Ectodermal cell (in vitro differentiated cells): ENCODE data around the gene HIPK4.
"Not testable (repeated sequence)": the region's sequence is repeated elsewhere in the genome, so short reads cannot be mapped to it uniquely, and the experiment has no call there.

ENCODE experiments used
- H3K27ac ChIP-seq: 2 replicates; pipeline ENCODE4 v1.7.0; 2013; ENCODE audit warnings: mild to moderate bottlenecking, low read depth, low read length; ENCODE audit not compliant: insufficient read depth, poor library complexity, severe bottlenecking
- H3K27me3 ChIP-seq: 2 replicates; pipeline ENCODE4 v1.7.0; 2013; ENCODE audit warnings: mild to moderate bottlenecking, low read length; ENCODE audit not compliant: insufficient read depth, control insufficient read depth, poor library complexity, severe bottlenecking
- H3K36me3 ChIP-seq: one replicate; pipeline ENCODE4 v1.7.0; 2013; ENCODE audit warnings: low read length; ENCODE audit not compliant: control insufficient read depth, insufficient read depth
- H3K4me1 ChIP-seq: one replicate; pipeline ENCODE4 v1.7.0; 2013; ENCODE audit warnings: low read length; ENCODE audit not compliant: control insufficient read depth, insufficient read depth
- H3K4me3 ChIP-seq: 2 replicates; pipeline ENCODE4 v1.7.0; 2013; ENCODE audit warnings: low read depth, low read length, control low read depth; ENCODE audit not compliant: insufficient read depth
- H3K9me3 ChIP-seq: 2 replicates; pipeline ENCODE4 v1.7.0; 2013; ENCODE audit warnings: mild to moderate bottlenecking, low read length, moderate library complexity; ENCODE audit not compliant: control insufficient read depth
- WGBS, 2 experiments: methylation state at CpG; one replicate each; pipeline ENCODE4 v1.1.7; 2013; ENCODE audit warnings: missing lambda C conversion rate in 2 of 2; 5-methylcytosine and 5-hydroxymethylcytosine counted together

The HIPK4 gene

DNA sequence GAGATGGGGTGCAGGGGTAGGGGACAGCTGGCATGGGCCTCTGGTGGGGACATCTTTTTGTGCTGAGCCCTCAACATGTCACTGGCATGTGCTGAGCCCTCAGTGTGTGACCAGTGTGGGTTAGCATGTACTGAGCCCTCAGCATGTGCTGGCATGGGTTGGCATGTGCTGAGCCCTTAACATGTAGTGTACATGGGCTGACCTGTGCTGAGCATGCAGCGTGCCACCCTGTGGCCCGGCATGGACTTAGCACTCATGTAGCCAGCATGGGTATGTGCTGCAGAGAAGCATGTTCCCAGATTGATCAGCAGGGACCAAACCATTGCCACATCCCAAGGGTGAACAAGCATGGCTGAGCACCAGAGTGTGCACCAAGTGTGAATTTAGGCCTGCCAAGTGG is 11.5 kb downstream of the HIPK4 start:
- WGBS, 2 experiments = 94 to 97% methylated on average over 2 of the region's 2 CpGs
- Histone ChIP-seq H3K9me3 (no peaks in the 10 kb centered on the region), H3K27me3 (no peaks in the 10 kb centered on the region), H3K27ac (no peak overlapping the region), H3K36me3 (peaks cover 22% of the 10 kb centered on the region), H3K4me3 (no peak overlapping the region), H3K4me1 (no peaks in the 10 kb centered on the region)

DNA sequence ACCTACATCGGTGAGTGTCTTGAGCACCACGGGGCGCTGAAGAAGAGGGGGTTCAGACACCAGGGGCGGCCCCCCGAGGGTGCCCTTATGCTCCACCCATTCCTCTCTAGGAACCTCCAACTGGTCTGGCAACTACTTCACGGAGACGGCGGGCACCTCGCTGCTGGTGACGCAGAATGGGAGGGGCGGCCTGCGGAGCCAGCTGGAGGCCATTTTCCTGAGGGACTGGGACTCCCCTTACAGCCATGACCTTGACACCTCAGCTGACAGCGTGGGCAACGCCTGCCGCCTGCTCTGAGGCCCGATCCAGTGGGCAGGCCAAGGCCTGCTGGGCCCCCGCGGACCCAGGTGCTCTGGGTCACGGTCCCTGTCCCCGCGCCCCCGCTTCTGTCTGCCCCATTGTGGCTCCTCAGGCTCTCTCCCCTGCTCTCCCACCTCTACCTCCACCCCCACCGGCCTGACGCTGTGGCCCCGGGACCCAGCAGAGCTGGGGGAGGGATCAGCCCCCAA is 12.1 kb downstream of the HIPK4 start:
- Histone ChIP-seq H3K27me3 (no peaks in the 10 kb centered on the region), H3K9me3 (no peaks in the 10 kb centered on the region), H3K4me1 (no peaks in the 10 kb centered on the region), H3K36me3 (peaks cover 22% of the 10 kb centered on the region), H3K27ac (no peak overlapping the region), H3K4me3 (no peak overlapping the region)
- 89 to 92% methylated on average over 25 of the region's 25 CpGs for WGBS, 2 experiments

DNA sequence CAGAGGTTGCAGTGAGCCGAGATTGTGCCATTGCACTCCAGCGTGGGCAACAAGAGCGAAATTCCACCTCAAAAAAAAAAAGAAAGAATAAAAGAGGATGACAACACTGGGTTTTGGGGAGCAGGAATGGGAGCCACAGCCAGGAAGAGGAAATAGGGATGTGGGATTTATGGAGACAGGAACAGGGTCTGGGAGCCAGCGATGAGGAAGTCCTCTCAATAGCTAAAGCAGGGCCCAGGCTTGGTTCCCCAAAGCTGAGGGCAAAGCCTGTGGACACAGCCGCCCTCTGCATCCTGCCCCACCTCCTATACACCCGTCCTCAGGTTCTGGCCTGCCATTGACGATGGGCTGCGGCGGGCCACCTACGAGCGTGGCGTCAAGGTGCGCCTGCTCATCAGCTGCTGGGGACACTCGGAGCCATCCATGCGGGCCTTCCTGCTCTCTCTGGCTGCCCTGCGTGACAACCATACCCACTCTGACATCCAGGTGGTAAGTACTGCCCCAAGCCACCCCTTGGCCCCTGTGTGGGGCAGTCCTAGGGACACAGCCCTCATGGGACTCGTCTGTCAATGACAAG is 13.6 kb downstream of the HIPK4 start:
- peaks cover 22% of the 10 kb centered on the region for H3K36me3 ChIP-seq
- no peaks in the 10 kb centered on the region for H3K9me3 ChIP-seq
- WGBS, 2 experiments = 92 to 95% methylated on average over 17 of the region's 17 CpGs
- H3K4me1 ChIP-seq = no peaks in the 10 kb centered on the region
- H3K27me3 ChIP-seq = no peaks in the 10 kb centered on the region
- no peak overlapping the region for H3K27ac ChIP-seq
- no peak overlapping the region for H3K4me3 ChIP-seq

DNA sequence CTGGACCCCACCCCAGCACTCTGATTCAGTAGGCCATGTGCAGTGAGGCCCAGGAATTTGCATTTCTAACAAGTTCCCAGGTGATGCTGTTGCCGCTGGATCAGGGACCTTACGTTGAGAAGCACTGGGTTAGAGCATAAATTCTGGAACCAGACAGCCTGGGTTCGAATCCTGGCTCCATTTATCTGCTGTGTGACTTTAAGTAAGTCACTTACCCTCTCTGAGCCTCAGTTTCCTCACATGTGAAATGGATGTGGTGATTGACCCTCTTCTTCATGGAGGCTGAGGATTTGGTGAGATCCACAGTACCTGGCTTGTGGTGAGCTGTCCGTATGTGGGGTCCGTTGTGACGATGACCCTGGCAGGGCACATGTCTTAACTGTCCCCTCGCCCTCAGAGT is 15.9 kb downstream of the HIPK4 start:
- H3K4me1 ChIP-seq = no peaks in the 10 kb centered on the region
- H3K4me3 ChIP-seq = no peak overlapping the region
- no peak overlapping the region for H3K27ac ChIP-seq
- peaks cover 28% of the 10 kb centered on the region for H3K36me3 ChIP-seq
- H3K27me3 ChIP-seq = no peaks in the 10 kb centered on the region
- 94 to 96% methylated on average over 7 of the region's 7 CpGs for WGBS, 2 experiments
- no peaks in the 10 kb centered on the region for H3K9me3 ChIP-seq

DNA sequence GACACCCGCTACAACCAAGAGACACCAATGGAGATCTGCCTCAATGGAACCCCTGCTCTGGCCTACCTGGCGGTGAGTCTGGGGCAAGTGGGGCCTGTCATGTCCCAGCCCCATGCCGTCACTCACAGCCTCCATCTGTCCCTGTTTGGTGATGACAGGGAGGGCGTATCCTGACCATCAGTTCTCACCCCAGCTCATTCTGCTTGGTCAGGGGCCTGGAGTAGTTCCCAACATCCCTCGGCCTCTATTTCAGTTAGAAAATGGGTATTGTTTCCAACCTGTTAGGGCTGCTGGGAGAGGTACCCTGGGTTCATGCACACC is 18.2 kb downstream of the HIPK4 start:
- no peak overlapping the region for H3K4me3 ChIP-seq
- no peaks in the 10 kb centered on the region for H3K9me3 ChIP-seq
- H3K4me1 ChIP-seq = no peaks in the 10 kb centered on the region
- no peak overlapping the region for H3K27ac ChIP-seq
- 94 to 95% methylated on average over 5 of the region's 5 CpGs for WGBS, 2 experiments
- peaks cover 26% of the 10 kb centered on the region for H3K36me3 ChIP-seq
- H3K27me3 ChIP-seq = no peaks in the 10 kb centered on the region

DNA sequence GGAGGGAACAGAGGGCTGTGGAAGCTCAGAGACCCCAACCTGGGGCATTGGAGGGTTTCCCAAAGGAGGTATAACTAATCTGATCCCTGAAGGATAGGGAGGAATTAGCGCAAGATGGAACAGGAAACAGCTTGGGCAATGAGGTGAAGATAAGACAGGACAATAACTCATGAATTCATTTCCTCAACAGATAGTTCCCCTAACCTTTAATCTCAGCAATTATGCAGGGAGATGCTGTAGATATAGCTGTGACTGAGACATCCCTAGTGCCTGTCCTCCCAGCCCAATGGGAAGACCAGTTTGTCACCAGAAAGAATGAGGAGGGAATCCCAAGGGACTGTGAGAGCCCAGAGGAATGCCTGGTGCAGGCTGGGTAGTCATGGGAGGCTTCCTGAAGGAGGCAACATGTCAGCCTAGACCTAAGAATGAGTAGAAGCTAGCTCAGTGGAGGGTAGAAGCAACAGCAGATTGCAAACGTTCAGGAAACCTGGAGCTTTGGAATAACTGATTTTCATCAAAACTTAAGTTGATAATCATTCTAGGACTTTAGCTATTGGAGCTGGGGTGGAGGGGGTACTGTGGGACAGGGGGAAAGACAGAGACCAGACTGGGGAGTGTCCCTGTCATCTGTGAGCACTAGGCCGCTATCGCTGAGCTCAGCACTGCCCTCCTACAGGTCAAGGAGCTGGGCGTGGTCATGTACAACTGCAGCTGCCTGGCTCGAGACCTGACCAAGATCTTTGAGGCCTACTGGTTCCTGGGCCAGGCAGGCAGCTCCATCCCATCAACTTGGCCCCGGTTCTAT is 18.8 kb downstream of the HIPK4 start:
- 93 to 97% methylated on average over 7 of the region's 7 CpGs for WGBS, 2 experiments
- Histone ChIP-seq H3K27ac (no peak overlapping the region), H3K4me1 (no peaks in the 10 kb centered on the region), H3K36me3 (peaks cover 22% of the 10 kb centered on the region), H3K27me3 (no peaks in the 10 kb centered on the region), H3K4me3 (no peak overlapping the region), H3K9me3 (no peaks in the 10 kb centered on the region)

DNA sequence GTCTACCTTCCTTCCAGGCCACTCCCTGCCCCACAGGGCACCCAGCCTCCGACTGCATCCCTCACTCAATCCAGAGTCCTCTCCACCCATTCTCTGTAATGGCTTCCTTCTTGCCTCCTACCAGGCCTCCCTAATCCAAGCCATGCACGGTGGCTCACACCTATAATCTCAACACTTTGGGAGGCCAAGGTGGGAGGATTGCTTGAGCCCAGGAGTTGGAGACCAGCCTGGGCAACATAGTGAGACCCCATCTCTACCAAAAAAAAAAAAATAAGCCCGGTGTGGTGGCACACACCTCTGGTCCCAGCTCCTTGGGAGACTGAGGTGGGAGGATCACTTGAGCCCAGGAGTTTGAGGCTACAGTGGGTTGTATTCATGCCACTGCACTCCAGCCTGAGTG is 19.7 kb downstream of the HIPK4 start:
- peaks cover 22% of the 10 kb centered on the region for H3K36me3 ChIP-seq
- H3K4me3 ChIP-seq, H3K9me3 ChIP-seq, H3K27ac ChIP-seq, H3K4me1 ChIP-seq, H3K27me3 ChIP-seq: not testable (repeated sequence)
- 88 to 91% methylated on average over 3 of the region's 3 CpGs for WGBS, 2 experiments

DNA sequence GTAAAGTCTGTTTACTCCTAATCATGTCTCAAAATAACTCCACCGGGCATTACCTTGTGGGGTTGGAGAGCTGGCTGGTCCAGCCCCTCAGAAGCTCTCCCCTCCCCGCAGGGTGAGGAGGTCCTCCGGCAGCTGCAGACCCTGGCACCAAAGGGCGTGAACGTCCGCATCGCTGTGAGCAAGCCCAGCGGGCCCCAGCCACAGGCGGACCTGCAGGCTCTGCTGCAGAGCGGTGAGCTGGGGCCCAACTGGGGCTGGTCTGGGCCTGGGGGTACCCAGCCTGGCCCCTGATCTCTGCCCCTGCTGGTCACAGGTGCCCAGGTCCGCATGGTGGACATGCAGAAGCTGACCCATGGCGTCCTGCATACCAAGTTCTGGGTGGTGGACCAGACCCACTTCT is 20.2 kb downstream of the HIPK4 start:
- H3K4me1 ChIP-seq = no peaks in the 10 kb centered on the region
- H3K27me3 ChIP-seq = no peaks in the 10 kb centered on the region
- H3K27ac ChIP-seq = no peak overlapping the region
- peaks cover 22% of the 10 kb centered on the region for H3K36me3 ChIP-seq
- H3K4me3 ChIP-seq = no peak overlapping the region
- WGBS, 2 experiments = 96% methylated on average over 12 of the region's 12 CpGs
- H3K9me3 ChIP-seq = no peaks in the 10 kb centered on the region

DNA sequence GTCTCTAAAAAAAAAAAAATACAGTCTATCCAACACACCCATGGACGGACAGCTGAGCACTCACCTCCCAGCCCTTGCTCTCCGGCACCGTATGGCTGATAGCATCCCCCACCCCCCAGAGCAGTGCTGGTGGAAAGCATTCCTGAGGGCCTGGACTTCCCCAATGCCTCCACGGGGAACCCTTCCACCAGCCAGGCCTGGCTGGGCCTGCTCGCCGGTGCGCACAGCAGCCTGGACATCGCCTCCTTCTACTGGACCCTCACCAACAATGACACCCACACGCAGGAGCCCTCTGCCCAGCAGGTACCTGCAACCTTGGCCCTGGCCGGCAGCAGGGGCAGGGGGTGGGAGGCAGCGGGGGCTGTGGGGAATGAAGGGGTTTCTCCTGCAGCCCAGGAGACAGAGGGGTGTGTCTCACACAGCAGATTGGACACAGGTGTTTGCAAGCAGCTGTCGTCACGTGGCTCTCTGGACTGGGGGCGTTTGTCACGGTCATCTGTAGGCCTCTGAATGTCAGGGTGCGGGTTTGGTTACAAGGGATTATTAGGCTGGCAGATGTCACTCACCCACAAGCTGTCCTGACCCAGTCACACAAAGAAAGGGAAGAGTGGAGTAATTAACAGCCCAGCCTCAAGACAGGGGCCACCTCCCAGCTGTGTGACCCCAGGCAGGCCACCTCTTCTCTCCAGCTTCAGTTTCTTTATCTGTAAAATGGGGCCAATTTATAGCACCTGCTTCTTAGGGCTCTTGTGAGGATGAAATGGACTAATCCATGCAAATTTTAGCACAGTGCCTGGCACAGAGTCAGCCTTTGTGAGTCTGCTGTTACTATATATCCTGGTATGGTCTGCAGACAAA is 22.2 kb downstream of the HIPK4 start:
- WGBS, 2 experiments = 86 to 87% methylated on average over 16 of the region's 16 CpGs
- peaks cover 12% of the 10 kb centered on the region for H3K36me3 ChIP-seq
- no peaks in the 10 kb centered on the region for H3K27me3 ChIP-seq
- H3K27ac ChIP-seq = no peak overlapping the region
- no peak overlapping the region for H3K4me3 ChIP-seq
- no peaks in the 10 kb centered on the region for H3K9me3 ChIP-seq
- H3K4me1 ChIP-seq = no peaks in the 10 kb centered on the region
